ENCODE measurements around the gene C14orf119. TPM values are rescaled to one million over a fixed set of nuclear protein-coding genes. Genes with fewer than 3 reads are reported as not detected.

The C14orf119 gene
- total and polyA plus RNA-seq, 9 of the 15 experiments (the other 6 are each of a cell fraction or from before 2014, with no cell fraction given) = 36.7 to 251 (median 51.8) TPM

DNA sequence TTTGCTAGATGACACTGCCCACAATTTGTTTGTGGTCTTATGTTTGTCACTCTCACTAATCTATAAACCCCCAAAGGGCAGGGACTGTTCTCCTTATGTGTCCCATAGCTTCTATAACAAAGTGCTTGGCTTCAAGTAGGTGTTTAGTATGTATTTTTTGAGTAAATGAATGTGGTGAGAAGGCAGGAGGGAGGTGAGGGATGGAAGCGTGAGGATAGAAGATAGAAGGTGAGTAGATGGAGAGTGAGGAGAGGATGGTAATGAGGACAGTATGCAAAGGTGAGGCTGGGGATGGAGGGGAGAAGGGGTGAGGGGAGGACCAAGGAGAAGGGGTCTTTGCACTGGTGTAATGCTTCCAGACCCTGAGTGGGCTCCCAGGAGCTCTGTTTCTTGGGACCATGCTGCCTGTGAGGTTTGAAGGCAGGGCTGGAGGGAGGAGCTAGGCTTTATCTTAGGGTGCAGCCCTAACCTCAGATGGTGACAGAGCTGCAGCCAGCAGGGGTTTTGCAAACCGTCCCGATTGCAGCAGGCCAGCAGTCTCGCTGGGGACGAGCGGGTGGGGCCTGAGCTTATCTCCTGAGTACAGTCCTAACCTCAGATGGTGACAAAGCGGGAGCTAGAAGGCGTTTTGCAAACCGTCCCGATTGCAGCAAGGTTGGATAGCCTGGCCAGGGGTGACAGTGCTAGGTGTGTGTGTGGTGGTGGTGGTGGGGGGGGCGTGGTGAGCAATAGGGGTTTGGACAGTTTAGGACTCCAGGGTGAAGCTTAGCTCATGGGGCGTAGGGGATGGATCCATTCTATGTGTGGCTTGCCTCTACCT, 17.3 kb downstream of the C14orf119 start (continued):
- TF ChIP-seq FOXJ3 (CRISPR knock-in tag; IDR thresholded peaks at IDR 0.05) (no peak), SETDB1 (IDR thresholded peaks at IDR 0.05; ENCODE audit: low read length) (no peak), CBFA2T3 (IDR thresholded peaks at IDR 0.05) (peak; percentile 99), RAD51 (IDR thresholded peaks at IDR 0.05; ENCODE audit: borderline replicate concordance, low read depth) (peak; percentile 25; the same call in 1 of the 2 replicates), SIN3A (IDR thresholded peaks at IDR 0.05; ENCODE audit: borderline replicate concordance in 2 of 2, control insufficient read depth in 1 of 2, low read depth in 2 of 2, low read length in 2 of 2) (no peak), MCM3 (IDR thresholded peaks at IDR 0.05) (no peak), YBX1 (IDR thresholded peaks at IDR 0.05) (no peak), MCM5 (IDR thresholded peaks at IDR 0.05; ENCODE audit: low read depth) (no peak), PHF8 (IDR thresholded peaks at IDR 0.05; ENCODE audit: borderline replicate concordance, low read length) (no peak), BHLHE40 (IDR thresholded peaks at IDR 0.05; ENCODE audit: low read length) (peak; percentile 85)
- TF ChIP-seq, protein P1, sequence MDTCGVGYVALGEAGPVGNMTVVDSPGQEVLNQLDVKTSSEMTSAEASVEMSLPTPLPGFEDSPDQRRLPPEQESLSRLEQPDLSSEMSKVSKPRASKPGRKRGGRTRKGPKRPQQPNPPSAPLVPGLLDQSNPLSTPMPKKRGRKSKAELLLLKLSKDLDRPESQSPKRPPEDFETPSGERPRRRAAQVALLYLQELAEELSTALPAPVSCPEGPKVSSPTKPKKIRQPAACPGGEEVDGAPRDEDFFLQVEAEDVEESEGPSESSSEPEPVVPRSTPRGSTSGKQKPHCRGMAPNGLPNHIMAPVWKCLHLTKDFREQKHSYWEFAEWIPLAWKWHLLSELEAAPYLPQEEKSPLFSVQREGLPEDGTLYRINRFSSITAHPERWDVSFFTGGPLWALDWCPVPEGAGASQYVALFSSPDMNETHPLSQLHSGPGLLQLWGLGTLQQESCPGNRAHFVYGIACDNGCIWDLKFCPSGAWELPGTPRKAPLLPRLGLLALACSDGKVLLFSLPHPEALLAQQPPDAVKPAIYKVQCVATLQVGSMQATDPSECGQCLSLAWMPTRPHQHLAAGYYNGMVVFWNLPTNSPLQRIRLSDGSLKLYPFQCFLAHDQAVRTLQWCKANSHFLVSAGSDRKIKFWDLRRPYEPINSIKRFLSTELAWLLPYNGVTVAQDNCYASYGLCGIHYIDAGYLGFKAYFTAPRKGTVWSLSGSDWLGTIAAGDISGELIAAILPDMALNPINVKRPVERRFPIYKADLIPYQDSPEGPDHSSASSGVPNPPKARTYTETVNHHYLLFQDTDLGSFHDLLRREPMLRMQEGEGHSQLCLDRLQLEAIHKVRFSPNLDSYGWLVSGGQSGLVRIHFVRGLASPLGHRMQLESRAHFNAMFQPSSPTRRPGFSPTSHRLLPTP (IDR thresholded peaks at IDR 0.05; ENCODE audit: borderline replicate concordance, extremely low read depth, insufficient read length) = no peak
- TF ChIP-seq, protein P2, sequence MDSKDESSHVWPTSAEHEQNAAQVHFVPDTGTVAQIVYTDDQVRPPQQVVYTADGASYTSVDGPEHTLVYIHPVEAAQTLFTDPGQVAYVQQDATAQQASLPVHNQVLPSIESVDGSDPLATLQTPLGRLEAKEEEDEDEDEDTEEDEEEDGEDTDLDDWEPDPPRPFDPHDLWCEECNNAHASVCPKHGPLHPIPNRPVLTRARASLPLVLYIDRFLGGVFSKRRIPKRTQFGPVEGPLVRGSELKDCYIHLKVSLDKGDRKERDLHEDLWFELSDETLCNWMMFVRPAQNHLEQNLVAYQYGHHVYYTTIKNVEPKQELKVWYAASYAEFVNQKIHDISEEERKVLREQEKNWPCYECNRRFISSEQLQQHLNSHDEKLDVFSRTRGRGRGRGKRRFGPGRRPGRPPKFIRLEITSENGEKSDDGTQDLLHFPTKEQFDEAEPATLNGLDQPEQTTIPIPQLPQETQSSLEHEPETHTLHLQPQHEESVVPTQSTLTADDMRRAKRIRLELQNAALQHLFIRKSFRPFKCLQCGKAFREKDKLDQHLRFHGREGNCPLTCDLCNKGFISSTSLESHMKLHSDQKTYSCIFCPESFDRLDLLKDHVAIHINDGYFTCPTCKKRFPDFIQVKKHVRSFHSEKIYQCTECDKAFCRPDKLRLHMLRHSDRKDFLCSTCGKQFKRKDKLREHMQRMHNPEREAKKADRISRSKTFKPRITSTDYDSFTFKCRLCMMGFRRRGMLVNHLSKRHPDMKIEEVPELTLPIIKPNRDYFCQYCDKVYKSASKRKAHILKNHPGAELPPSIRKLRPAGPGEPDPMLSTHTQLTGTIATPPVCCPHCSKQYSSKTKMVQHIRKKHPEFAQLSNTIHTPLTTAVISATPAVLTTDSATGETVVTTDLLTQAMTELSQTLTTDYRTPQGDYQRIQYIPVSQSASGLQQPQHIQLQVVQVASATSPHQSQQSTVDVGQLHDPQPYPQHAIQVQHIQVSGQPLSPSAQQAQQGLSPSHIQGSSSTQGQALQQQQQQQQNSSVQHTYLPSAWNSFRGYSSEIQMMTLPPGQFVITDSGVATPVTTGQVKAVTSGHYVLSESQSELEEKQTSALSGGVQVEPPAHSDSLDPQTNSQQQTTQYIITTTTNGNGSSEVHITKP (IDR thresholded peaks at IDR 0.05; ENCODE audit: partially characterized antibody) = peak; percentile 41
- TF ChIP-seq, protein P3, sequence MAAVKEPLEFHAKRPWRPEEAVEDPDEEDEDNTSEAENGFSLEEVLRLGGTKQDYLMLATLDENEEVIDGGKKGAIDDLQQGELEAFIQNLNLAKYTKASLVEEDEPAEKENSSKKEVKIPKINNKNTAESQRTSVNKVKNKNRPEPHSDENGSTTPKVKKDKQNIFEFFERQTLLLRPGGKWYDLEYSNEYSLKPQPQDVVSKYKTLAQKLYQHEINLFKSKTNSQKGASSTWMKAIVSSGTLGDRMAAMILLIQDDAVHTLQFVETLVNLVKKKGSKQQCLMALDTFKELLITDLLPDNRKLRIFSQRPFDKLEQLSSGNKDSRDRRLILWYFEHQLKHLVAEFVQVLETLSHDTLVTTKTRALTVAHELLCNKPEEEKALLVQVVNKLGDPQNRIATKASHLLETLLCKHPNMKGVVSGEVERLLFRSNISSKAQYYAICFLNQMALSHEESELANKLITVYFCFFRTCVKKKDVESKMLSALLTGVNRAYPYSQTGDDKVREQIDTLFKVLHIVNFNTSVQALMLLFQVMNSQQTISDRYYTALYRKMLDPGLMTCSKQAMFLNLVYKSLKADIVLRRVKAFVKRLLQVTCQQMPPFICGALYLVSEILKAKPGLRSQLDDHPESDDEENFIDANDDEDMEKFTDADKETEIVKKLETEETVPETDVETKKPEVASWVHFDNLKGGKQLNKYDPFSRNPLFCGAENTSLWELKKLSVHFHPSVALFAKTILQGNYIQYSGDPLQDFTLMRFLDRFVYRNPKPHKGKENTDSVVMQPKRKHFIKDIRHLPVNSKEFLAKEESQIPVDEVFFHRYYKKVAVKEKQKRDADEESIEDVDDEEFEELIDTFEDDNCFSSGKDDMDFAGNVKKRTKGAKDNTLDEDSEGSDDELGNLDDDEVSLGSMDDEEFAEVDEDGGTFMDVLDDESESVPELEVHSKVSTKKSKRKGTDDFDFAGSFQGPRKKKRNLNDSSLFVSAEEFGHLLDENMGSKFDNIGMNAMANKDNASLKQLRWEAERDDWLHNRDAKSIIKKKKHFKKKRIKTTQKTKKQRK (IDR thresholded peaks at IDR 0.05; ENCODE audit: borderline replicate concordance, low read depth, low read length) = no peak
- TF ChIP-seq, protein P4, sequence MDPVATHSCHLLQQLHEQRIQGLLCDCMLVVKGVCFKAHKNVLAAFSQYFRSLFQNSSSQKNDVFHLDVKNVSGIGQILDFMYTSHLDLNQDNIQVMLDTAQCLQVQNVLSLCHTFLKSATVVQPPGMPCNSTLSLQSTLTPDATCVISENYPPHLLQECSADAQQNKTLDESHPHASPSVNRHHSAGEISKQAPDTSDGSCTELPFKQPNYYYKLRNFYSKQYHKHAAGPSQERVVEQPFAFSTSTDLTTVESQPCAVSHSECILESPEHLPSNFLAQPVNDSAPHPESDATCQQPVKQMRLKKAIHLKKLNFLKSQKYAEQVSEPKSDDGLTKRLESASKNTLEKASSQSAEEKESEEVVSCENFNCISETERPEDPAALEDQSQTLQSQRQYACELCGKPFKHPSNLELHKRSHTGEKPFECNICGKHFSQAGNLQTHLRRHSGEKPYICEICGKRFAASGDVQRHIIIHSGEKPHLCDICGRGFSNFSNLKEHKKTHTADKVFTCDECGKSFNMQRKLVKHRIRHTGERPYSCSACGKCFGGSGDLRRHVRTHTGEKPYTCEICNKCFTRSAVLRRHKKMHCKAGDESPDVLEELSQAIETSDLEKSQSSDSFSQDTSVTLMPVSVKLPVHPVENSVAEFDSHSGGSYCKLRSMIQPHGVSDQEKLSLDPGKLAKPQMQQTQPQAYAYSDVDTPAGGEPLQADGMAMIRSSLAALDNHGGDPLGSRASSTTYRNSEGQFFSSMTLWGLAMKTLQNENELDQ (CRISPR knock-in tag; IDR thresholded peaks at IDR 0.05; ENCODE audit: borderline replicate concordance) = no peak; the same call in 1 of the 2 replicates

Measured in K562 (cell line).